ENCODE data around the gene SIM1. TPM values are rescaled to one million over a fixed set of nuclear protein-coding genes. Genes with fewer than 3 reads are reported as not detected.
A peak's percentile ranks its signal among the peaks of the same experiment; 100 is the strongest.

SIM1 gene
- total RNA-seq, 1 donor from 2014 or later, result not detected

GRCh38 chr6:100465701-100466409 is 1.1 kb upstream of the SIM1 start:
- no peak for TF ChIP-seq CTCF (IDR thresholded peaks at IDR 0.05; ENCODE audit: borderline replicate concordance)
- Histone ChIP-seq H3K4me3 (no peak overlapping the region), H3K27ac (replicated peaks) (no peak overlapping the region), H3K4me1 (peaks cover 23% of the 10 kb centered on the region), H3K9me3 (replicated peaks) (no peaks in the 10 kb centered on the region), H3K36me3 (no peaks in the 10 kb centered on the region), H3K27me3 (ENCODE audit: low read depth) (peaks cover 100% of the 10 kb centered on the region)
- intact Hi-C loops (cut with micrococcal nuclease), result no loop called here
- DNase-seq, result no peak

- no peak for TF ChIP-seq CTCF (IDR thresholded peaks at IDR 0.05; ENCODE audit: borderline replicate concordance)
- Histone ChIP-seq H3K4me1 (peaks cover 23% of the 10 kb centered on the region), H3K36me3 (no peaks in the 10 kb centered on the region), H3K4me3 (peak overlapping the region; percentile 53), H3K27me3 (ENCODE audit: low read depth) (peaks cover 100% of the 10 kb centered on the region), H3K9me3 (replicated peaks) (no peaks in the 10 kb centered on the region), H3K27ac (replicated peaks) (no peak overlapping the region)
- intact Hi-C loops (cut with micrococcal nuclease), result no loop called here
- DNase-seq, result no peak
These were observed 414 bp downstream of the SIM1 start for GRCh38 chr6:100464162-100464851.

DNA sequence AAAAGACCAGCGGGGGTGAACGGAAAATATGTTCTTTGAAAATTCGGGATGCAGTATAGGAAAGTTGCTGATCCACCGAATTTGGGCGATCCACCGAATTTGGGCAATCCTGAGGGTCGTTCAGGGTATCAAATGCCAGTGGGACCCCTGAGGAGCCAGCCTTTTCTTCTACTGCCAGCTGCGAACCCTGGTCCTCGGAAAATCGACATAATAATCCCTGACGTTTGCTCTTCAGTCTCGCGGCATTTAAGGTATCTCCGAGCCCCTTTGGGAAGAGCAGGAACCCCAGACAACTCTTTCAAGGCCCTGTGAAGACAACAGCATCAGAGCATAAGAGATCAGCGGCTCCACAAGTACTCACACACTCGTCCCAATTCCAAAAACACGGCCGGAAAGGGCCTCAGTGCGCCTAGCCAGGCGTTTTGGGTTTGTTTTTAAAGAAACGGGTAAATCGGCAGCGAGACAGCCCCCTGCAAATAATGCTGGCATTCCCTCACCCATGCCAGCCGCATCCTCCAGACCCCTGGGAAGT is 1.0 kb downstream of the SIM1 start:
- H3K9me3 ChIP-seq (replicated peaks), result no peaks in the 10 kb centered on the region
- DNase-seq, result no peak
- peaks cover 23% of the 10 kb centered on the region for H3K4me1 ChIP-seq
- H3K4me3 ChIP-seq, result no peak overlapping the region
- intact Hi-C loops (cut with micrococcal nuclease), result no loop called here
- no peak overlapping the region for H3K27ac ChIP-seq (replicated peaks)
- no peaks in the 10 kb centered on the region for H3K36me3 ChIP-seq
- no peak for TF ChIP-seq CTCF (IDR thresholded peaks at IDR 0.05; ENCODE audit: borderline replicate concordance)
- H3K27me3 ChIP-seq (ENCODE audit: low read depth), result peaks cover 100% of the 10 kb centered on the region

- H3K9me3 ChIP-seq (replicated peaks), result no peaks in the 10 kb centered on the region
- H3K4me1 ChIP-seq, result peaks cover 27% of the 10 kb centered on the region
- peaks cover 100% of the 10 kb centered on the region for H3K27me3 ChIP-seq (ENCODE audit: low read depth)
- H3K36me3 ChIP-seq, result no peaks in the 10 kb centered on the region
- no peak for TF ChIP-seq CTCF (IDR thresholded peaks at IDR 0.05; ENCODE audit: borderline replicate concordance)
- H3K27ac ChIP-seq (replicated peaks), result no peak overlapping the region
- DNase-seq, result no peak
- intact Hi-C loops (cut with micrococcal nuclease), result no loop called here
- H3K4me3 ChIP-seq, result no peak overlapping the region
These were observed 1.8 kb downstream of the SIM1 start for GRCh38 chr6:100462706-100463629.
